GM19438 (cell line): ENCODE data around the gene ARHGEF7.

Source experiments
- ATAC-seq: cut with Tn5 transposase; IDR thresholded peaks from one replicate; pipeline ENCODE4 v1.9.1; 2021; ENCODE audit warnings: low read depth; ENCODE audit not compliant: unreplicated experiment

ARHGEF7 gene

GRCh38 chr13:111287201-111287600 is 172.1 kb downstream of the ARHGEF7 start:
- ATAC-seq: no peak

GRCh38 chr13:111288276-111288675 is 173.2 kb downstream of the ARHGEF7 start:
- no peak for ATAC-seq

GRCh38 chr13:111289251-111289650 is 174.1 kb downstream of the ARHGEF7 start:
- no peak for ATAC-seq

- ATAC-seq: no peak
Observed at GRCh38 chr13:111291908-111292307, 176.8 kb downstream of the ARHGEF7 start.

GRCh38 chr13:111292710-111293485 is 177.8 kb downstream of the ARHGEF7 start:
- no peak for ATAC-seq

GRCh38 chr13:111295886-111296285 is 180.8 kb downstream of the ARHGEF7 start:
- no peak for ATAC-seq

GRCh38 chr13:111296417-111296816 is 181.3 kb downstream of the ARHGEF7 start:
- ATAC-seq: no peak

- no peak for ATAC-seq
Observed at GRCh38 chr13:111298214-111298975, 183.3 kb downstream of the ARHGEF7 start.

- no peak for ATAC-seq
Observed at GRCh38 chr13:111302045-111302726, 187.1 kb downstream of the ARHGEF7 start.

- no peak for ATAC-seq
Observed at GRCh38 chr13:111303559-111303958, 188.4 kb downstream of the ARHGEF7 start.

GRCh38 chr13:111304041-111304544 is 189.0 kb downstream of the ARHGEF7 start:
- ATAC-seq: peak; percentile 98

- no peak for ATAC-seq
Observed at GRCh38 chr13:111304603-111305289, 189.6 kb downstream of the ARHGEF7 start.

- ATAC-seq: no peak
Observed at GRCh38 chr13:111312944-111313590, 198.0 kb downstream of the ARHGEF7 start.

- ATAC-seq: no peak
Observed at GRCh38 chr13:111313911-111314425, 198.9 kb downstream of the ARHGEF7 start.

GRCh38 chr13:111314852-111315251 is 199.7 kb downstream of the ARHGEF7 start:
- ATAC-seq: no peak

GRCh38 chr13:111315347-111315995 is 200.4 kb downstream of the ARHGEF7 start:
- ATAC-seq: no peak

GRCh38 chr13:111316161-111316730 is 201.1 kb downstream of the ARHGEF7 start:
- ATAC-seq: no peak

GRCh38 chr13:111317042-111317550 is 202.0 kb downstream of the ARHGEF7 start:
- no peak for ATAC-seq
